Measurements from ENCODE around the gene SDF2L1. TPM values are rescaled to one million over a fixed set of nuclear protein-coding genes. Genes with fewer than 3 reads are reported as not detected.

The SDF2L1 gene
- polyA plus RNA-seq, 3 donors, result 31.7 to 46.2 (median 44.7) TPM

DNA sequence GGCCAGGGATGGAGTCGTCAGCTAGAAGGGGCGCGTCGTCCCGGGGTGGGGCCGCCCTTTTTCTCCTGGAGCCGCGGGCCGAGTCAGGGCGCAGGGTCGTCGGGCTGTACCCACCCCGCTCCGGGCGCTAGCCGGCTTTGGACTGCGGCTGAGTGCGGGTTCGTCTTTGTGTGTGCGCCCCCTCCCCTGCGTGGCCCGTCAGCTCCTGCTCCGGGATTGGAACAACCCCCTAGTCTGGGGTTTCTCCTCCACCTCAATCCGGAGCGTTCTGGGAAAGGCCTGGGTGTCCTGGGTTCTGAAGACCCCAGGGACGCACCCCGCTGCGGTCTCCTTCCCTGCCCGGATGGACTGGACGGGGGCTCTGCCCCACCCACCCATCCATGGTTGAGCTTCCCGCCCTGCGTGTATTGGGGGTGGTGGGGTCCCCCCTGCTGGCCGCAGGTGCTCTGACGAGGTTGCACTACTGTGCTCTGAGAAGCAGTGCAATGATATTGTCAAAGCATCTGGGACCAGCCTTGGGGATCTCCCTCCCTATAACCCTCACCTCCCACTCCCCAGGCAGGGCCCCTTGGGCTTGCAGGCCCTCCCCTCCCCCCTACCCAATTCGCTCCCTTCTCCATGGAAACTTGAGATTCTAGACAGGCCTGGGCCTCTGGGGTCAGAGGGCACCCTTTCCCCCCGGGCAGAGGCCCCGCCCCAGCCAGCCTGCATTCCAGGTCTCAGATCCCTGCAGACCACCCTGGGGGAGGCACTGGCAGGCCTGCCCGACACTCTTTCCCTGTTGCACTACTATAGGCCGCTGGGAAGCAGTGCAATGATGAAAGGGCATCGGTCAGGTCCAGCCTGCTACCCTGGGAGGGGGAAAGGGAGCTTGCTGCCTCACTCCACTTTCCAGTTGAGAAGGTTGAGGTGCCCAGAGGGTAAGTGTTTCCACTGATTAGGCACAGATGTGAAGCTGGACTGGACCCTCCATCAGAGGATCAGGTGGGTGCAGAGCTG lies 10.7 kb downstream of the SDF2L1 start:
- Mint-ChIP-seq H3K27me3 (ENCODE audit: low read depth in 3 of 3) (peaks cover 7 to 9% (median 8%) of the 10 kb centered on the region in 3 donors), H3K4me1 (peaks cover 31% of the 10 kb centered on the region), H3K36me3 (peaks cover 7 to 14% of the 10 kb centered on the region in 2 donors), H3K4me3 (peak overlapping the region; percentile 83 to 93), H3K27ac (peak overlapping the region in 1 of 7 donors; percentile 64), H3K9me3 (peaks cover 0 to 5% (median 0%) of the 10 kb centered on the region in 7 donors)
- H3K79me2 ChIP-seq (ENCODE audit: insufficient read depth, low read length), result no peaks in the 10 kb centered on the region
- peak overlapping the region in 1 of 2 donors; percentile 69 for H3K27ac ChIP-seq (ENCODE audit: low read depth in 1 of 2, low read length in 2 of 2)
- peak overlapping the region; percentile 87 for H3K4me2 ChIP-seq (replicated peaks; ENCODE audit: extremely low read depth, low read length, poor library complexity, severe bottlenecking)
- intact Hi-C loops (cut with micrococcal nuclease), result loop anchor here in 1 of 2 donors (10.0 kb wide), 1 partner anchor 282 kb away; no protein-coding TSS in a partner anchor
- TF ChIP-seq, protein P1, sequence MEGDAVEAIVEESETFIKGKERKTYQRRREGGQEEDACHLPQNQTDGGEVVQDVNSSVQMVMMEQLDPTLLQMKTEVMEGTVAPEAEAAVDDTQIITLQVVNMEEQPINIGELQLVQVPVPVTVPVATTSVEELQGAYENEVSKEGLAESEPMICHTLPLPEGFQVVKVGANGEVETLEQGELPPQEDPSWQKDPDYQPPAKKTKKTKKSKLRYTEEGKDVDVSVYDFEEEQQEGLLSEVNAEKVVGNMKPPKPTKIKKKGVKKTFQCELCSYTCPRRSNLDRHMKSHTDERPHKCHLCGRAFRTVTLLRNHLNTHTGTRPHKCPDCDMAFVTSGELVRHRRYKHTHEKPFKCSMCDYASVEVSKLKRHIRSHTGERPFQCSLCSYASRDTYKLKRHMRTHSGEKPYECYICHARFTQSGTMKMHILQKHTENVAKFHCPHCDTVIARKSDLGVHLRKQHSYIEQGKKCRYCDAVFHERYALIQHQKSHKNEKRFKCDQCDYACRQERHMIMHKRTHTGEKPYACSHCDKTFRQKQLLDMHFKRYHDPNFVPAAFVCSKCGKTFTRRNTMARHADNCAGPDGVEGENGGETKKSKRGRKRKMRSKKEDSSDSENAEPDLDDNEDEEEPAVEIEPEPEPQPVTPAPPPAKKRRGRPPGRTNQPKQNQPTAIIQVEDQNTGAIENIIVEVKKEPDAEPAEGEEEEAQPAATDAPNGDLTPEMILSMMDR (IDR thresholded peaks at IDR 0.05), result no peak
- peak overlapping the region; percentile 92 for H2AFZ ChIP-seq (ENCODE audit: insufficient read depth, low read depth, low read length, poor library complexity, severe bottlenecking)
- peaks cover 2 to 5% of the 10 kb centered on the region in 2 donors for H3K36me3 ChIP-seq (replicated peaks in 1 of 2; ENCODE audit: control insufficient read depth in 1 of 2, insufficient read depth in 2 of 2, low read length in 2 of 2)
- peak overlapping the region; percentile 72 for H3K9ac ChIP-seq (ENCODE audit: insufficient read depth, low read length, poor library complexity, severe bottlenecking)
- no peak for DNase-seq
- peak overlapping the region; percentile 34 to 77 (median 60) for H3K4me3 ChIP-seq (replicated peaks in 1 of 3; ENCODE audit: low read depth in 2 of 3, low read length in 3 of 3)
- H3K4me1 ChIP-seq (ENCODE audit: control insufficient read depth in 1 of 2, insufficient read depth in 2 of 2, low read length in 2 of 2), result peaks cover 28 to 43% of the 10 kb centered on the region in 2 donors
- no peaks in the 10 kb centered on the region for H4K20me1 ChIP-seq (ENCODE audit: insufficient read depth, low read length)
- no peaks in the 10 kb centered on the region for H3K27me3 ChIP-seq (ENCODE audit: control insufficient read depth in 2 of 2, insufficient read depth in 2 of 2, low read length in 2 of 2)
- H3K9me3 ChIP-seq (replicated peaks in 1 of 2; ENCODE audit: control insufficient read depth in 1 of 2, insufficient read depth in 1 of 2, low read length in 2 of 2), result no peaks in the 10 kb centered on the region
- WGBS (ENCODE audit: insufficient coverage), result 33% methylated on average over 20 of the region's 40 CpGs

- H3K9me3 ChIP-seq (replicated peaks in 1 of 2; ENCODE audit: control insufficient read depth in 1 of 2, insufficient read depth in 1 of 2, low read length in 2 of 2), result no peaks in the 10 kb centered on the region
- peaks cover 23 to 35% of the 10 kb centered on the region in 2 donors for H3K4me1 ChIP-seq (ENCODE audit: control insufficient read depth in 1 of 2, insufficient read depth in 2 of 2, low read length in 2 of 2)
- Mint-ChIP-seq H3K9me3 (peaks cover 0 to 5% (median 0%) of the 10 kb centered on the region in 7 donors), H3K4me3 (peak overlapping the region; percentile 69 to 88), H3K27me3 (ENCODE audit: low read depth in 3 of 3) (peaks cover 7 to 10% (median 8%) of the 10 kb centered on the region in 3 donors), H3K36me3 (no peaks in the 10 kb centered on the region), H3K4me1 (peaks cover 24% of the 10 kb centered on the region), H3K27ac (peak overlapping the region in 2 of 7 donors; percentile 7 to 39)
- peak overlapping the region in 1 of 3 experiments; percentile 81 for H3K4me3 ChIP-seq (replicated peaks in 1 of 3; ENCODE audit: low read depth in 2 of 3, low read length in 3 of 3)
- peak overlapping the region; percentile 98 for H2AFZ ChIP-seq (ENCODE audit: insufficient read depth, low read depth, low read length, poor library complexity, severe bottlenecking)
- no peak for DNase-seq
- intact Hi-C loops (cut with micrococcal nuclease), result loop anchor here in 1 of 2 donors (10.0 kb wide), 1 partner anchor 278 kb away; no protein-coding TSS in a partner anchor
- WGBS (ENCODE audit: insufficient coverage), result 56% methylated on average over 17 of the region's 17 CpGs
- H3K36me3 ChIP-seq (replicated peaks in 1 of 2; ENCODE audit: control insufficient read depth in 1 of 2, insufficient read depth in 2 of 2, low read length in 2 of 2), result no peaks in the 10 kb centered on the region
- no peaks in the 10 kb centered on the region for H4K20me1 ChIP-seq (ENCODE audit: insufficient read depth, low read length)
- H3K4me2 ChIP-seq (replicated peaks; ENCODE audit: extremely low read depth, low read length, poor library complexity, severe bottlenecking), result peak overlapping the region; percentile 97
- no peak overlapping the region for H3K27ac ChIP-seq (ENCODE audit: low read depth in 1 of 2, low read length in 2 of 2)
- H3K27me3 ChIP-seq (ENCODE audit: control insufficient read depth in 2 of 2, insufficient read depth in 2 of 2, low read length in 2 of 2), result peaks cover 0 to 3% of the 10 kb centered on the region in 2 donors
- H3K79me2 ChIP-seq (ENCODE audit: insufficient read depth, low read length), result no peaks in the 10 kb centered on the region
- H3K9ac ChIP-seq (ENCODE audit: insufficient read depth, low read length, poor library complexity, severe bottlenecking), result peak overlapping the region; percentile 46
- TF ChIP-seq, protein P1 (IDR thresholded peaks at IDR 0.05), result no peak
Measured at GRCh38 chr22:21657020-21657359, 14.9 kb downstream of the SDF2L1 start.

Data from CD14-positive monocyte (primary cell).